GM19395 (cell line): ENCODE measurements around the gene DHRS2.

Experiments
- ATAC-seq: cut with Tn5 transposase; IDR thresholded peaks from one replicate; pipeline ENCODE4 v1.9.1; 2021; ENCODE audit warnings: mild to moderate bottlenecking, moderate library complexity; ENCODE audit not compliant: unreplicated experiment

DHRS2 gene

GRCh38 chr14:23646648-23647549 lies 10.7 kb downstream of the DHRS2 start:
- ATAC-seq = no peak

GRCh38 chr14:23647619-23648018 lies 11.5 kb downstream of the DHRS2 start:
- no peak for ATAC-seq

GRCh38 chr14:23648764-23649460 lies 12.7 kb downstream of the DHRS2 start:
- no peak for ATAC-seq

- no peak for ATAC-seq
These were observed 14.3 kb downstream of the DHRS2 start for GRCh38 chr14:23650506-23650905.

GRCh38 chr14:23653051-23653450 lies 16.9 kb downstream of the DHRS2 start:
- no peak for ATAC-seq

- no peak for ATAC-seq
These were observed 18.1 kb downstream of the DHRS2 start for GRCh38 chr14:23654231-23654630.

GRCh38 chr14:23657959-23658470 lies 21.9 kb downstream of the DHRS2 start:
- no peak for ATAC-seq

- ATAC-seq = no peak
These were observed 24.4 kb downstream of the DHRS2 start for GRCh38 chr14:23660290-23661226.

- no peak for ATAC-seq
These were observed 25.4 kb downstream of the DHRS2 start for GRCh38 chr14:23661542-23661941.

GRCh38 chr14:23663127-23663526 lies 27.0 kb downstream of the DHRS2 start:
- no peak for ATAC-seq

- ATAC-seq = no peak
These were observed 27.5 kb downstream of the DHRS2 start for GRCh38 chr14:23663711-23664110.

- no peak for ATAC-seq
These were observed 28.2 kb downstream of the DHRS2 start for GRCh38 chr14:23664207-23664885.

GRCh38 chr14:23665302-23666016 lies 29.3 kb downstream of the DHRS2 start:
- no peak for ATAC-seq

- ATAC-seq = no peak
These were observed 31.0 kb downstream of the DHRS2 start for GRCh38 chr14:23667134-23667533.

GRCh38 chr14:23669441-23669840 lies 33.3 kb downstream of the DHRS2 start:
- ATAC-seq = no peak

- no peak for ATAC-seq
These were observed 34.3 kb downstream of the DHRS2 start for GRCh38 chr14:23670481-23670880.

GRCh38 chr14:23672200-23672599 lies 36.0 kb downstream of the DHRS2 start:
- ATAC-seq = no peak

GRCh38 chr14:23675337-23675736 lies 39.2 kb downstream of the DHRS2 start:
- no peak for ATAC-seq

GRCh38 chr14:23675906-23676305 lies 39.7 kb downstream of the DHRS2 start:
- no peak for ATAC-seq

- ATAC-seq = no peak
These were observed 45.2 kb downstream of the DHRS2 start for GRCh38 chr14:23681337-23681736.
